OCI-LY3 (cell line): Measurements from ENCODE around the gene MORC2.

ENCODE experiments used
- H2AFZ ChIP-seq: fragments of 200-600, 300-600 bp; shearing (Covaris generic); 2 replicates; pipeline ENCODE4 v1.6.0; 2014; ENCODE audit warnings: antibody characterized with exemption, low read depth, low read length
- H3K27ac ChIP-seq: fragments of 200-600, 300-600 bp; sonication (generic); 2 replicates; pipeline ENCODE4 v1.5.1; 2014; ENCODE audit warnings: mild to moderate bottlenecking, low read length, moderate library complexity, mixed read lengths
- H3K27me3 ChIP-seq: fragments of 200-600, 300-600 bp; sonication (generic); 2 replicates; pipeline ENCODE4 v1.6.1; 2014; ENCODE audit warnings: low read depth, low read length, mixed read lengths
- H3K36me3 ChIP-seq: fragments of 200-600, 300-600 bp; sonication (generic); replicated peaks from 2 replicates; pipeline ENCODE3; 2014; ENCODE audit warnings: low read depth, low read length, mixed read lengths
- H3K4me1 ChIP-seq: fragments of 300-600, 200-600 bp; sonication (generic); 2 replicates; pipeline ENCODE4 v1.6.1; 2014; ENCODE audit warnings: low read length, mixed read lengths
- H3K4me2 ChIP-seq: fragments of 200-600, 300-600 bp; sonication (generic); 2 replicates; pipeline ENCODE4 v1.6.1; 2014; ENCODE audit warnings: low read length, mixed read lengths
- H3K4me3 ChIP-seq: fragments of 300-600, 200-600 bp; sonication (generic); 2 replicates; pipeline ENCODE4 v1.5.1; 2014; ENCODE audit warnings: antibody characterized with exemption, mild to moderate bottlenecking, low read length, moderate library complexity
- H3K79me2 ChIP-seq: fragments of 300-600, 200-600 bp; shearing (Covaris generic); 2 replicates; pipeline ENCODE4 v1.6.1; 2014; ENCODE audit warnings: mild to moderate bottlenecking, low read length, mixed read lengths
- H3K9ac ChIP-seq: fragments of 300-600, 200-600 bp; shearing (Covaris generic); 2 replicates; pipeline ENCODE4 v1.6.0; 2014; ENCODE audit warnings: mild to moderate bottlenecking, low read length, moderate library complexity
- H3K9me3 ChIP-seq: fragments of 200-600, 300-600 bp; shearing (Covaris generic); 2 replicates; pipeline ENCODE4 v1.6.1; 2014; ENCODE audit warnings: low read length, mixed read lengths; ENCODE audit not compliant: insufficient read depth
- H4K20me1 ChIP-seq: fragments of 200-600, 300-600 bp; sonication (generic); 2 replicates; pipeline ENCODE4 v1.6.1; 2016; ENCODE audit warnings: low read length, mixed read lengths; ENCODE audit not compliant: insufficient read depth
- EZH2phosphoT487 ChIP-seq: fragments of 200-600 bp; shearing (Covaris generic); IDR thresholded peaks from 2 replicates; pipeline ENCODE4 v1.6.1; 2018; ENCODE audit warnings: antibody characterized with exemption, mixed run types, low read depth
- TF ChIP-seq, protein P1 (sequence below): fragments of 200-600, 300-600 bp; sonication (generic); IDR thresholded peaks from 2 replicates; pipeline ENCODE4 v1.5.1; 2014; ENCODE audit warnings: antibody characterized with exemption, low read length, low read depth

The MORC2 gene

DNA sequence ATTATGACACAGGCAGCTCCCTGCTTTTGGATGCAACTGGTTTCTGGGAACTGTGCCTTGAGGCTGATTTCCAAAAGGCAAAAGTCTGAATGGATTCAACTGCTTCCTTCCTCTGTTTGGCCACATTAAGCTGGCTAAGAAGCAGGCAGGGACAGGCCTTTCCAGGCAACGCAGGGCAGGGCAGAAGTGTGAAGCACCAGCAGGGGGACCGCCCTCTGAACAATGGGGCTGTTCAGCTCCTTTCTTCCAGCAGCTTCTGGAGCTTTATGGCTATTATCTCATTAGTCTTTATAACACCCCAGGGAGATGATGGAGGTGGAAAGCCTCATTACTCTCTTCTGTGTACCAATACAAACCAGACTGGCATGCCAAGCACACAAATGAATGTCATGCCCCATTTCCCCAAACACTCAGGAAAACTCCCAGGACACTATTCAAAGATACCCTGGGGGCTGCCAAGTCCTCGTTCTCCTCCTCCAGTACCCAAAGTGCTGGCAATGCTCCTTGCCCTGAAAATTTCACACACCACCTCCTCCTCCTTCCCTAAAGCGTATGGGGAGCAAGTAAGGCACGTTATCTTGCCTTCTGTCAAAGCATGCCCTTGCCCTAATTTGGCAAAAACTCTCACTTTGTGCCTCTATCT lies 21.3 kb downstream of the MORC2 start:
- H3K36me3 ChIP-seq, result peaks cover 66% of the 10 kb centered on the region
- H3K9me3 ChIP-seq, result no peaks in the 10 kb centered on the region
- TF ChIP-seq EZH2phosphoT487, result no peak
- TF ChIP-seq, protein P1, sequence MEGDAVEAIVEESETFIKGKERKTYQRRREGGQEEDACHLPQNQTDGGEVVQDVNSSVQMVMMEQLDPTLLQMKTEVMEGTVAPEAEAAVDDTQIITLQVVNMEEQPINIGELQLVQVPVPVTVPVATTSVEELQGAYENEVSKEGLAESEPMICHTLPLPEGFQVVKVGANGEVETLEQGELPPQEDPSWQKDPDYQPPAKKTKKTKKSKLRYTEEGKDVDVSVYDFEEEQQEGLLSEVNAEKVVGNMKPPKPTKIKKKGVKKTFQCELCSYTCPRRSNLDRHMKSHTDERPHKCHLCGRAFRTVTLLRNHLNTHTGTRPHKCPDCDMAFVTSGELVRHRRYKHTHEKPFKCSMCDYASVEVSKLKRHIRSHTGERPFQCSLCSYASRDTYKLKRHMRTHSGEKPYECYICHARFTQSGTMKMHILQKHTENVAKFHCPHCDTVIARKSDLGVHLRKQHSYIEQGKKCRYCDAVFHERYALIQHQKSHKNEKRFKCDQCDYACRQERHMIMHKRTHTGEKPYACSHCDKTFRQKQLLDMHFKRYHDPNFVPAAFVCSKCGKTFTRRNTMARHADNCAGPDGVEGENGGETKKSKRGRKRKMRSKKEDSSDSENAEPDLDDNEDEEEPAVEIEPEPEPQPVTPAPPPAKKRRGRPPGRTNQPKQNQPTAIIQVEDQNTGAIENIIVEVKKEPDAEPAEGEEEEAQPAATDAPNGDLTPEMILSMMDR, result no peak
- peaks cover 10% of the 10 kb centered on the region; the same call in 1 of the 2 replicates for H3K4me1 ChIP-seq
- H3K4me2 ChIP-seq, result no peak overlapping the region
- H3K27ac ChIP-seq, result no peak overlapping the region
- no peaks in the 10 kb centered on the region for H3K79me2 ChIP-seq
- no peak overlapping the region for H3K4me3 ChIP-seq
- no peak overlapping the region for H2AFZ ChIP-seq
- no peaks in the 10 kb centered on the region for H3K27me3 ChIP-seq
- H3K9ac ChIP-seq, result no peak overlapping the region
- no peaks in the 10 kb centered on the region for H4K20me1 ChIP-seq

DNA sequence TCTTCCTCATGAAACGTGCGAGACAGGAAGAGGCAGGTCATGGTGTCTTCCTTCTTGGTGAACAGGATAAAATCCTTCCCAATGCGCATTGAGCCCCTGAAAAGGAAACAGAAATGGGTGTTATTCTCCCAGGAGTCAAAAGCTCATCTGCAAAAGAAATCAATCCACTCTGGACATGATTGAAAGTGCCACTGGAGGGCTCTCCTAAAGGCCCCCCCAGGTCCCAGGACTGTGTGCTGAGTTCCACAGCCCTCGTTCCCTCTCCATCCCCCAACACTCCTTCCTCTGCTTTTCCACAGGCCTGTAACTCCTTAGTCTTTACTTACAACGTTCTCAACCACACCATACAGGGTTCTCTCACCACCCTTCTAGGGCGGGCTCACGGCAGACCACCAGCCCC lies 22.2 kb downstream of the MORC2 start:
- H3K4me3 ChIP-seq, result no peak overlapping the region
- no peak overlapping the region for H2AFZ ChIP-seq
- no peaks in the 10 kb centered on the region for H3K79me2 ChIP-seq
- no peaks in the 10 kb centered on the region for H4K20me1 ChIP-seq
- no peak for TF ChIP-seq EZH2phosphoT487
- TF ChIP-seq, protein P1, result no peak
- peaks cover 10% of the 10 kb centered on the region; the same call in 1 of the 2 replicates for H3K4me1 ChIP-seq
- H3K27ac ChIP-seq, result no peak overlapping the region
- no peak overlapping the region for H3K9ac ChIP-seq
- H3K27me3 ChIP-seq, result no peaks in the 10 kb centered on the region
- H3K9me3 ChIP-seq, result no peaks in the 10 kb centered on the region
- no peak overlapping the region for H3K4me2 ChIP-seq
- peaks cover 74% of the 10 kb centered on the region for H3K36me3 ChIP-seq

DNA sequence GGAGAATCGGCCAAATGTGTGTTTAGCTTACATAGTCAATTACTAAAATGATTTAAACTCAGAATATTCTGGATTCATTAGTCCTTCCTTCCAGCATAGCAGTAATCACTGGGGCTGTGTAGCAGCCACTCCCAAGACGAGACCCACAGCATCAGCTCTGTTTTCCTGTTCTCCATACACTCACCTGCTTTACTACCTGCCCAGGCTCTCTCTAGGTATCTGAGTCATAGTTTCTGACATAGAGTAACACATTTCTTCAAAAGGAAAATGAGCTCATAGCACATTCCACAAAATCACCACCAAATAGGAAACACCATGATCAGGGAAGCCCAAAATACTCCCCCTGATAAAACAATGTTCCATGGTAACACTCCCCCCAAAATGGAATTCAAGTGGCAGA lies 22.9 kb downstream of the MORC2 start:
- Histone ChIP-seq H3K4me1 (peaks cover 10% of the 10 kb centered on the region; the same call in 1 of the 2 replicates), H2AFZ (no peak overlapping the region), H3K9ac (no peak overlapping the region), H3K27me3 (no peaks in the 10 kb centered on the region), H3K27ac (no peak overlapping the region), H3K9me3 (no peaks in the 10 kb centered on the region), H3K79me2 (no peaks in the 10 kb centered on the region), H3K4me3 (no peak overlapping the region), H3K36me3 (peaks cover 76% of the 10 kb centered on the region), H4K20me1 (0 out of 2 replicates have a peak, but pooled peaks cover 2% of the 10 kb centered on the region), H3K4me2 (no peak overlapping the region)
- TF ChIP-seq EZH2phosphoT487, result no peak
- TF ChIP-seq, protein P1, result no peak

DNA sequence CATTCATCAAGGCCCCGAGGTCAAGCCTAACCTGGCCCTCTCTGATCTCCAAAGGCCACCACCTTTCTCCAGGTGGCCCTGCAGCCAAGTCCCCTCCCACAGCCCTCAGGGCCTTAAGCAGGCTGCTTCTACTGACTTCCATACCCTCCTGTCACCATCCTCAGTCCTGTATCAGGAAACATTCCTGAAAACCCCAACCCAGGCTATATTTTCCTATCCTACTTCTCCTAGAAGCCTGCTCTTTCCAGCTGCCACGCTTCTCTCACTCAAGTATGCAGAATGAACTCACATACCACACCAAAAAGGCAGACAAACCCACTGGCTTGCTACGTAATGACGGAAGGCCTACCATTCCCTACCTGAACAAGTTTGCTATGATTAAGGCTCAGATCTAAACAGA lies 23.6 kb downstream of the MORC2 start:
- no peaks in the 10 kb centered on the region for H3K27me3 ChIP-seq
- no peak overlapping the region for H3K9ac ChIP-seq
- H4K20me1 ChIP-seq, result 0 out of 2 replicates have a peak, but pooled peaks cover 2% of the 10 kb centered on the region
- no peak overlapping the region for H3K4me2 ChIP-seq
- H3K9me3 ChIP-seq, result no peaks in the 10 kb centered on the region
- TF ChIP-seq, protein P1, result no peak
- no peak for TF ChIP-seq EZH2phosphoT487
- H3K4me3 ChIP-seq, result no peak overlapping the region
- no peak overlapping the region for H2AFZ ChIP-seq
- H3K36me3 ChIP-seq, result peaks cover 76% of the 10 kb centered on the region
- no peaks in the 10 kb centered on the region for H3K79me2 ChIP-seq
- no peak overlapping the region for H3K27ac ChIP-seq
- peaks cover 10% of the 10 kb centered on the region; the same call in 1 of the 2 replicates for H3K4me1 ChIP-seq
